ENCODE results near the gene NUP62.
"Not testable (repeated sequence)": the region's sequence is repeated elsewhere in the genome, so short reads cannot be mapped to it uniquely, and the experiment has no call there.

Gene NUP62, protein sequence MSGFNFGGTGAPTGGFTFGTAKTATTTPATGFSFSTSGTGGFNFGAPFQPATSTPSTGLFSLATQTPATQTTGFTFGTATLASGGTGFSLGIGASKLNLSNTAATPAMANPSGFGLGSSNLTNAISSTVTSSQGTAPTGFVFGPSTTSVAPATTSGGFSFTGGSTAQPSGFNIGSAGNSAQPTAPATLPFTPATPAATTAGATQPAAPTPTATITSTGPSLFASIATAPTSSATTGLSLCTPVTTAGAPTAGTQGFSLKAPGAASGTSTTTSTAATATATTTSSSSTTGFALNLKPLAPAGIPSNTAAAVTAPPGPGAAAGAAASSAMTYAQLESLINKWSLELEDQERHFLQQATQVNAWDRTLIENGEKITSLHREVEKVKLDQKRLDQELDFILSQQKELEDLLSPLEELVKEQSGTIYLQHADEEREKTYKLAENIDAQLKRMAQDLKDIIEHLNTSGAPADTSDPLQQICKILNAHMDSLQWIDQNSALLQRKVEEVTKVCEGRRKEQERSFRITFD

DNA sequence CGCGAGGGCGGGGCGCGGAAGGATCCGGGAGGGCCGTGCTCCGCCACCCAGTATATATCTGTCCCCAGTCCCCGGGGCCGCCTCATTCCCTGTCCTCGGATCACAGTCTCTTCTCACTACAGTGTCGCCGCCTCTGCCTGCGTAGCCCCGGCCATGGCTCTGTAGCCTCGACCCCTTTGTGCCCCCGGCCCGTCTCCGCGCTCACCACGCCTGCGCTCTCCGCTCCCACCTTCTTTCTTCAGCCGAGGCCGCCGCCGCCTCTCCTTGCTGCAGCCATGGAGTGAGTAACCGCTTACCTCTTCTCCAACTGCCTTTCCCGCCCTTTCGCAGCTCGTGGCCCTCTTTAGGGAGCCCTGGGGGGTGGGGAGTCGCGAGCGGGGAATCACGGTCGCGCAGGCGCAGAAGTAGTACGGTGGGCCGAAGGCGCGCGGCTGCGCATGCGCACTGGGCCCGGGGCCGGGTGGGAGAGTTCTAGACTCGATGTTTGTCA is at the start of gene NUP62, which contains the start of gene ATF5:
TSS of gene NUP62 (minus strand) at position 384 of the 490 bp plus-strand sequence. CDS start 19,697 bp downstream, outside the sequence.
TSS of gene ATF5 (plus strand) at position 85 of the 490 bp plus-strand sequence. CDS start 1,646 bp downstream, outside the sequence.
- DNase-seq: peak; percentile 87

GRCh38 chr19:49978324-49978723 is 49.0 kb upstream of the NUP62 start:
- DNase-seq: no peak

- no peak for DNase-seq
Measured at GRCh38 chr19:49977881-49978280, 48.6 kb upstream of the NUP62 start.

DNA sequence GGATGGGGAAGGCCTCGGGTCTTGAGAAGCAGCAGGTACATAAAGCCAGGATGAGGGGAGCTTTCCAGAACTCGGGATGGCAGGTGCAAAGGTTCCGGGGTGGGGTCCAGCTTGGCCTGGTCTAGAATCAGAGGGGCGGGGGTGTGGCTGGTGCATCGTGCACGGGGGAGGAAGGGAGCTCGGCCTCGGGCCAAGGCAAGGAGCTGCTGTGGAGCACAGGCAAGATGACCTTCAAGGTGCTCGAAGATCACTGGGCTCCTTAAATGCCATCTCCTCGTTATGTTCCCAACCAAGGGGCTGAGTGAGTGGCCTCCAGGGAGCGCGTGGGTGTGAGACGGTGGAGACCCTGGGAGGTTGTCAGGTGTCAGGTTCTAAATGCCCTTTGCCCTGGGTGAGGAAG is 47.8 kb upstream of the NUP62 start:
- no peak for DNase-seq

DNA sequence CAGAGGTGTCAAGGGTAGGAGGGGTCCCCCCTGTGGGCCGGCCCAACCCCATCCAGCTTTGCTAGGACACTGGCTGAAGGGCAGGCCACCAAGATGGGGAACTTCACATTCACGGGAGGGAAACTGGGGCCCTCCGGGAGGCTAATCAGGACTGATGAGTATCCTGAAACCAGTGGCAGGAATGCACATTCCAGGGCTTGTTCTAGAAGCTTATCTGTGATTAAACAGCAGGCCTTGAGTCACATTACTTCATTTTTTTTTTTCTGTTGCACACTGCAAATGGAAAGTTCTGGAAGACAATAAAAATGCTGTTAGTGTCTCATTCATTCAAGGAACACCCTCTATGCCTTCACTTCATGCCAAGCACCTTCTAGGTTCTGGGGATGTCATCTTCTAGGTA is 47.2 kb upstream of the NUP62 start:
- no peak for DNase-seq

- no peak for DNase-seq
Measured at GRCh38 chr19:49975051-49975450, 45.7 kb upstream of the NUP62 start.

GRCh38 chr19:49973987-49974386 is 44.7 kb upstream of the NUP62 start:
- DNase-seq: no peak

- DNase-seq: no peak
Measured at GRCh38 chr19:49972841-49973240, 43.5 kb upstream of the NUP62 start.

- no peak for DNase-seq
Measured at GRCh38 chr19:49971991-49972411, 42.7 kb upstream of the NUP62 start.

DNA sequence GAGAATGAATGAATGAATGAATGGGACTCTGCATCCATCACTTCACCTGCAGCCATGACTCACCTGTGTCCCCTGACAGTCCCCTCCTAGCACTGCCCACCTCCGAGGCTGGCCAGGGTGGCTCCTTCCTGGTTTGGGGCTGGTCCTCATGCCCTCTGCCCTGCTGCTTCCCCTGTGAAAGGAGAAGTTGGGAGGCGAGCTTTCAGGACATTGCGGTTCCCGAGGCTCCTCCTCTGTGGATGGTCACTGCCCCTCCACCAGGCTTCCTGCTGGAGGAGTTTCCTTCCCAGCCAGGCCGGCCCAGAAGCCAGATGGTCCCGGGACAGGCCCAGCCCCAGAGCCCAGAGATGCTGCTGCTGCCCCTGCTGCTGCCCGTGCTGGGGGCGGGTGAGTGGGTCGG is 40.1 kb upstream of the NUP62 start:
- DNase-seq: not testable (repeated sequence)

DNA sequence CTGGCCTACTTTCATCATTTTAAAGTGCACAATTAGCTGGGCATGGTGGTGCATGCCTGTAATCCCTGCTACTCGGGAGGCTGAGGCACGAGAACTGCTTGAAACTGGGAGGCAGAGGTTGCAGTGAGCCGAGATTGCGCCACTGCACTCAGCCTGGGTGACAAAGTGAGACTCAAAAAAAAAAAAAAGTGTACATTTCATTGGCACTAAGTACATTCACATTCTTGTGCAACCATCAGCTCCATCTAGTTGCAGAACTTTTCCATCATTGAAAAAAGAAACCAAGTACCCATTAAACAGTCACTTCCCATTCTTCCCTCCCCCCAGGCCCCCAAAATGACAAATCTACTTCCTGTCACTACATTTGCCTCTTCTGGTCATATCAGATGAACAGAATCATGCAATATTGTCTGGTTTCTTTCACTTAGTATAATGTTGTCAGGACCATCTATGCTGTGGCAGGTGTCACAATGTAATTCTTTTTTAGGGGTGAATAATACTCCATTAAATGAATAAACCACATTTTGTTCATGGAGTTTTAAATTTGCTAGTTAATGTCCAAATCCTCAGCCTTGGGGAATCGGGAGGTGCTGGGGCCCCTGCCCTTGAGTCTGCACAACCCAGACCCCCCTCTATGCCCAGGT is 39.1 kb upstream of the NUP62 start:
- no peak for DNase-seq

- DNase-seq: not testable (repeated sequence)
Measured at GRCh38 chr19:49960980-49961379, 31.7 kb upstream of the NUP62 start, which contains the start of gene SIGLEC11. Gene SIGLEC11 (minus strand): TSS chr19:49961172. CDS start chr19:49961081, 91 bp downstream.

GRCh38 chr19:49959892-49960291 is 30.6 kb upstream of the NUP62 start:
- DNase-seq: not testable (repeated sequence)

GRCh38 chr19:49958596-49958995 is 29.3 kb upstream of the NUP62 start:
- DNase-seq: not testable (repeated sequence)

DNA sequence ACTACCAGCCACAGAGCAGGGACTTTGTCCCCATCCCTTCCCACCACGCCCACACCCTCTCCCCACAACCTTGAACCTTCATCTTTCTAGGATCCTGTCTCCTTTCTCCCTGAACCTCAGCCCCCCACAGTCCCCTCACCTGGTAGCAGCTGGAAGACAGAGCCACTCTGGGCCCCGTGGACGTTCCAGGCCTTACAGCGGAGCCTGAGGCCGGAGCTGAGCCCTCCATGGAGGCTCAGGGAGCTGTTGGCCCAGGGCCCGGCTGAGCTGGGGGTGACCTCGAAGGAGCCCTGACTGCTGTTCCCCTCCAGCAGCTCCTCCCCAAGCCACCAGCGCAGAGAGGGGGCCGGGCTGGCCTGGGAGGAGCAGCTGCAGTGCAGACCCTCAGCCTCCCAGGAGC is 28.8 kb upstream of the NUP62 start:
- DNase-seq: not testable (repeated sequence)

- no peak for DNase-seq
Measured at GRCh38 chr19:49957262-49957915, 28.1 kb upstream of the NUP62 start.

DNA sequence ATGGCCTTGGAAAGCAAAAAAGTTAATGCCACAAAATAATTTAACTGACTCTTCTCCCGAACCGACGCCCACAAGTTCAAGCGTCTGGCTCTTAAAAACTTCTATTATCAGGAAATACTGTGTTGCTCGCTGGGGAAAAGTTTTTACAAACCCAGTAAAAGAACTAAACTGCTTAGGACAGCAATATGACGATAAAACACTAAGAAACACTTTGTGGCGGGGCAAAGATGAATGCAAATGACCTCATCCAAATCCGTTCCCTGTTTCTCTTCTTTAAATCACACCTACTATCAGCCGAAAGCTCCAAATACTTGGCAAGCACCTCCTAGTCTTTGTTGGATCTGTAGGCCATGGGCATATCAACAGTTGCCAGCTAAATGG is 26.8 kb upstream of the NUP62 start:
- no peak for DNase-seq

DNA sequence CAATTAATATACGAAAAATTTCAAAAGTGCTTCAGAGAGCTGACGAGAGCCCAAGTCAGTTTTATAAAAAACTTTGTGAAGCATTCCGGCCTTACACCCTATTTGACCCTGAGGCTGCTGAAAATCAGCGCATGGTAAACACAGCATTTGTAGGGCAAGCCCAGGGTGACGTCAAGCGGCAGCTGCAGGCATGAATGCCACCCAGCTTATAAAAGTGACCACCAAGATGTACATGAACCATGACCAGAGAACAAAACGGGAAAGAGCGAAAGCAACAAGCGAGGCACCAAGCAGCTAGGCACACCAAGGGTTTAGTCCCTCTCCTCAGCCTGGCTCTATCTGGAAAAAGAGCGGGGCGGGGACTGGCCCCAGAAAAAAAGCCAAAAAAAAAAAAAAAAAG is 25.6 kb upstream of the NUP62 start:
- DNase-seq: peak; percentile 34

GRCh38 chr19:49954092-49954829 is 25.0 kb upstream of the NUP62 start:
- no peak for DNase-seq

DNA sequence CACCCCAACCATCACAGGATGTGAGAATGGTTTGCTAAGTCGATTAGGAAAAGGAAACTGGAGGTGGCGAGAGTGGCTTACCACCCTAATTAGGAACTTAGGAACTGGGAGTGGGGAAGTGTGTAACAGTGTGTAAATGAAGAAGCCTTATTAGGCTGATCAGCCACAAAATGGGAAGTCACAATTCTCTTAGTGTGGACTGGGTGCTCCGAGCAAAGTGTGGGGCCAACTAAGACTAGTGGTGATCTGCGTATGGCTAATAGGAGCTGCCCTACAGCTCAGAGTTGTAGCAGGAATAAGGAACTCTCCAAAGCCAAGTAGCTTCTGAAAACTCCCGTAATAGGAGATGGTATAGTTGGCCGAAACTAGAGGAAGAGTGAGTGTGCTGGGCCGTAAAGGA is 24.1 kb upstream of the NUP62 start:
- DNase-seq: no peak

GRCh38 chr19:49952906-49953305 is 23.6 kb upstream of the NUP62 start:
- DNase-seq: no peak

DNA sequence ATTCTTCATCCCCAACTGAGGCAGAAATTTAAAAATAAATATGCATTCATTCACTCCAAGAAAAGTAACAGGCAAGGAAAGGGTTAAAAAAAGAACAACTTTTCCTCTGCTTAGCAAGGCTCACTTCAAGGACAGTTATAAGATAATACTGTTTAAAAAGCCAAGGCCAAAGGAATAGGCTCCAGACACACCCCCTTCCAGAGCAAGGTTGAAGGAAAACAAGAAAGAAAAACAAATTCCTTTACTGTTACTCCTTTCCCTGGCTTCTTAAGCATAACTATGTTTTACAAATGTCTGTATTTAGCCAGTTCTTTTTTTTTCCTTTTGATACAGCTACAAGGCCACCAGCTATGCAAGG is 23.2 kb upstream of the NUP62 start:
- DNase-seq: no peak
